ENCODE results near the gene PTPRJ.

Gene PTPRJ

DNA sequence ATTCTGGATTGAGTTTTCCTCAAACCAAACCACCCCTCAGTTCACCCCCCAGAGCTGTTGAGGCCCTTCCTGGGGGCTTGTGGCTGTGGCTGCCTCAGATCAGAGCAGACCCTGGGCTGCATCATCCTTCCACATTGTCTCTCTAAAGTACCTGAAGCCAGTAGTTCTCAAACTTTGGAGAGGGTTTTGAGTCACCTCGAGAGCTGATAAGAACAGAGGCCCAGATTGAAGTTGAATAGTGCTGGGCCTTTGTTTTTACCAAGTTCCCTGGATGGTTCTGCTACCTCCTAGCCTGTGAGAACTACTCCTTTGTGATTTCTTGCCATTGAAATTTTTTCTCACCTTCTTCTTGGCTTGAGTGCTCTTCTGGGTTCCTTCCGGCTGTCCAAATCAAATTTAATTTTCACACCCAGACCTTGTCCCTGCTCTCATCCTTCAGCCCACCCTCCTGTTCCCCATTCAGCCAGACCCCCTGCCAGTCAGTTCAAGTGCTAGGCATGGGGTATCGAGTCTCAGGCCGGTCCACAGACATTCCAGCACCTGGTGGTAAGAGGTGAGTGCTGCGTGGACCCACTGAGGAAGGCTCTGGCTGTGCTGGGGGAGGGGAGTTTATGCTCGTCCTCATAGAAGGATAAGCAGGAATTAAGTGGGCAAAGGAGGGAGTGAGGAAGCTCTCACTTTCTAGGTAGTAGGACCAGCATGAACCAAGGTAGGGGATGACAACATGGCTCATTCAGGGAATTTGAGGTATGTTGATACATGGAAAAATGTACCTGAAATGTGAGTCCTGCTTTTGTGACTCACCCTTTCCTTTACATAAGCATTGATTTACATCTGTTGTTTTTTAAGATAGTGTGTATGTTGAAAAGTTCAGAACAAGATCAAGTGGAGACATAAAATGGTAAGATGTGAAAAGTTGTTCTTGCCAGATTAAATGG lies 116.5 kb downstream of the PTPRJ start:
- TF ChIP-seq, protein P1, sequence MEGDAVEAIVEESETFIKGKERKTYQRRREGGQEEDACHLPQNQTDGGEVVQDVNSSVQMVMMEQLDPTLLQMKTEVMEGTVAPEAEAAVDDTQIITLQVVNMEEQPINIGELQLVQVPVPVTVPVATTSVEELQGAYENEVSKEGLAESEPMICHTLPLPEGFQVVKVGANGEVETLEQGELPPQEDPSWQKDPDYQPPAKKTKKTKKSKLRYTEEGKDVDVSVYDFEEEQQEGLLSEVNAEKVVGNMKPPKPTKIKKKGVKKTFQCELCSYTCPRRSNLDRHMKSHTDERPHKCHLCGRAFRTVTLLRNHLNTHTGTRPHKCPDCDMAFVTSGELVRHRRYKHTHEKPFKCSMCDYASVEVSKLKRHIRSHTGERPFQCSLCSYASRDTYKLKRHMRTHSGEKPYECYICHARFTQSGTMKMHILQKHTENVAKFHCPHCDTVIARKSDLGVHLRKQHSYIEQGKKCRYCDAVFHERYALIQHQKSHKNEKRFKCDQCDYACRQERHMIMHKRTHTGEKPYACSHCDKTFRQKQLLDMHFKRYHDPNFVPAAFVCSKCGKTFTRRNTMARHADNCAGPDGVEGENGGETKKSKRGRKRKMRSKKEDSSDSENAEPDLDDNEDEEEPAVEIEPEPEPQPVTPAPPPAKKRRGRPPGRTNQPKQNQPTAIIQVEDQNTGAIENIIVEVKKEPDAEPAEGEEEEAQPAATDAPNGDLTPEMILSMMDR (IDR thresholded peaks at IDR 0.05; ENCODE audit: insufficient read depth, missing control alignments) = no peak
- no peak for DNase-seq (ENCODE audit: insufficient read length, low spot score)
- no peak for FAIRE-seq

DNA sequence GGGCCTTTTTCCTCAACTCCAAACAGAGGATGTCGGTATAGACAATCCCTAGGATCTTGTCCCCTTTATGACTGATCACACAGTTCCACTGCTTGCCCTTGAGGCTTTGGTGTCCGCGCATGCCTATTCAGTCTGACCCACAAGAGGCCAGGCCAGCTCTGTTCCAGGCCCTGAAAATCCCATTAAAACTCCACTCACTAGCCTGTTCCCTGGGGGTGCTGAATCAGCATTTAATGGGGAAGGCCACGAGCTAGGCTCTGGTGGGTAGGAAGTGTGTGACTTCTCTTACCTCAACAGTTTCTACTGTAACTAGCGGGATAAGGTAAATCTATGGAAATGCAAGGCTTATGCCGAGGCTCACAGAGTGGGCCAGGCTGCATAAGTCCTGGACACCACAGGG lies 117.7 kb downstream of the PTPRJ start:
- no peak for DNase-seq (ENCODE audit: insufficient read length, low spot score)
- TF ChIP-seq, protein P1 (IDR thresholded peaks at IDR 0.05; ENCODE audit: insufficient read depth, missing control alignments) = no peak

DNA sequence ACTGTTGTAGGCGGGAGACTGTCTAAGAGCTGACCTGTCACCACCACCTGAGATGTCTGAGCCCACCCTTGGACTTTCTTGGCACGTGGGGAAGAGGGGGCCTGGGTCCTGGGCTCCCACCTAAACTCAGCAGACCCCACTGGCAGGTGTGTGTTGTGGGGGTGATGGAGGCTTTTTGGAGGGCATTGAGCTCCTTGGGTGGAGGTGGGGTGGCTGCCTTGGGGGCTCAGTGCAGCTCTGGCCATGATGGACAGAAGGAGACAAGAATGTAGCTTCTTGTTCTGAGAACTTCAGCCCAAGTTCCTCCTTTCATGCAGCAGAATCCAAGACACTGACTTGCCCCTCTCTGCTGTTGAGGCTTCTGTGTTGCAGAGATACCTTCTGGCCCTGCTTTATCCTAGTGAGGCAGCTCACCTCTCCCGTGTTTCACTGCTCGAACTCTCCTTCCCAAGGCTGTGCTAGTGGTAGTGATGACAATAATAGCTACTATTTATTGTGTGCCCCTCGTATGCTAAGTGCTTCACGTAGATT lies 119.6 kb downstream of the PTPRJ start:
- DNase-seq (ENCODE audit: insufficient read length, low spot score) (no peak), FAIRE-seq (no peak)
- TF ChIP-seq, protein P1 (IDR thresholded peaks at IDR 0.05; ENCODE audit: insufficient read depth, missing control alignments) = no peak

More for the DNA sequence above, 117.7 kb downstream of the PTPRJ start:
- FAIRE-seq = no peak

DNA sequence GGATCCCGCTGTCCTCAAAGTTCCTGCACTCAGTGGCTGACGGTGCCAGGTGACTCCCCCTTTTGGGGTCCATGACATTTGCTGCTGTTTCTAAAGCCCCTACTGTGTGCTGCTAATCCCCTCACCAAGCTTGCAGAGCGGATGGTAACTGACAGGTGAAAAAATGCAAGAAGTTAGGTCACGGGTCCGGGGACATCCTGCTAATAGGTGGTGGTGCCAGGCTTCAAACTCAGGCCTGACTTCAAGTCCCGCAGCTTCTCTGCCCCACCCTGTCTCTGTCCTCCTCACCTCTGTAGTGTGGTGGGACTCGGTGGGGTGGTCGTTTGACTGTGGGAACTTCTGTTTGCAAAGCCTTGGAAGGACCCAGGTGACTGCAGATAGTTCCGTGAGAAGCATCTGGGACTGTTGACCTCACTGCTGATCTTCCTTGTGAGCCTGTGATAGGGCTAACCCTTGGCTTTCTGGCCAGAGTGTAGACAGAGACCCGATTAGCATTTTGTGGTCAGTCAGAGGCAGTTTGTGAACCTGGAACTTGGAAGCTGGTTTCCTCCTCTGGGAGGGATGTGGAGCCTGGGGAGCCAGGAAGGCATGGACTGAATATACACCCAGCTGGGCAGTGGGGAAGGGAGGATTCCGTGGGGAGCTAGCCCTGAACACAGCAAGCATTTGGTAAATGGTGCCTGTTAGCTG lies 120.8 kb downstream of the PTPRJ start:
- DNase-seq (ENCODE audit: insufficient read length, low spot score) (no peak), FAIRE-seq (no peak)

DNA sequence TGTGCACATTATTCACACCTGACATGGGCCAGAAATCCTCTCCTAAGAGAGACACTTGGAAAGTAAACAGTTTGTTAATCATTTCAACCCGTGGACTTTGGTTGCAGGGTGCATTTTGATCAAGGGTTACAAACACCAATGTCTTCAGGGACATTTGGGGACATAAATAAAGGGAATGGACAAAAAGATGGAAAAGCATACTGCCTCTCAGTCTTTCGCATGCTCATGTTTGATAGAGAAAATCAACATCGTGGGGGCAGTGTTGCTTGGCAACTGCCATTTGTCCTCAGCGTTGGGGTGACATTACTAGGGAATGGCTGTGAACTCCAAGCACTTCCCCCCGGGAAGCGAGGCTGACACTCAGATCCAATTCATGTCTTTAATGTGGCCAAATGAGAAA lies 121.6 kb downstream of the PTPRJ start:
- no peak for FAIRE-seq
- TF ChIP-seq, protein P1 (IDR thresholded peaks at IDR 0.05; ENCODE audit: insufficient read depth, missing control alignments) = no peak
- no peak for DNase-seq (ENCODE audit: insufficient read length, low spot score)

More for the DNA sequence above, 120.8 kb downstream of the PTPRJ start:
- TF ChIP-seq, protein P1 (IDR thresholded peaks at IDR 0.05; ENCODE audit: insufficient read depth, missing control alignments) = no peak

DNA sequence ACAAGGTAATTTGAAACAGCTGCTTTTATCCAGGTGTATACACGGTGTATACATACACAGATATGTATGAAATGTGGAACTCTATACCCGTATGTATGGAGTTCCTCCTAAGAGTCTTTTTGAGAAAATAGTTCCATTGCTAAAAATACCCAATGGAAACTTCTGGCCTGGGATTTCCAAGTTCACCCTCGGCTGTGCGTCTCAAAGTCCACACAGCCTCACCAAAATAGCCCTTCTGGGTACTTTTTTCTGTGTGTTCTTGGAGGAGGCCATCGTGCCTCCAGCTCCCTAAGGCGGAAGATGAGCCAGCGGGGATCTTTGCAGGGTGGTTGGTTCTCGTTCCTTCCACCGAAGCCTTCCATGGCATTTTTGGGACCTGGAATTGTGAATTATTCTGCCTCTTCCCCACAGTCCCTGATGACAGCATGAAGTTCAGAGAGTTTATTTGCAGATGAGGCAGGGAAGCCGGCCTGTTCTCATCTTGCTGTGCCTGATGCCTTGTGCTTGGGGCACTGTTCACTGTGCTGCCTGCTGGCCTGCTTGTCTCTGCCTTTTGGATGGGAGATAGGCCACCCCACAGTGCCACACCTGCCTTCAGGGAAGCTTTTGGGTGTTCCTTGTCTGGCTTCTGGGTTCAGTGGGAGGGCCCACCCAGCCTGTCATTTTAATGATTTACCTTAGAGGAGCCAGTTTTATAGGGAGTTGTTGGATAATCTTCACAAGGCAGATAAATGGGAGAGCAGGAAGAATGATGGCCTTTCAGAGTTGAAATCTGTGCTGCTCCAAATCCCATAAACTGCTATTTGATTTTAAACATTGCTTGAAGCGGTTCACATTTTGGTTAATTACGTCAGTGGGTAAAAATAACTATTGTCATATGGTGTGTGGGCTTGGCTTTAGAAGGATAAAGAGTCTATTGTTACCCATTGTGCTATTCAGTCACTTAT lies 123.5 kb downstream of the PTPRJ start:
- FAIRE-seq (no peak), DNase-seq (ENCODE audit: insufficient read length, low spot score) (no peak)

More for the DNA sequence above, 123.5 kb downstream of the PTPRJ start:
- TF ChIP-seq, protein P1 (IDR thresholded peaks at IDR 0.05; ENCODE audit: insufficient read depth, missing control alignments) = no peak
